Aorta (tissue), 5 donors: ENCODE results near the gene DDX50. TPM values are rescaled to one million over a fixed set of nuclear protein-coding genes. Genes with fewer than 3 reads are reported as not detected.
"Not testable (repeated sequence)": the region's sequence is repeated elsewhere in the genome, so short reads cannot be mapped to it uniquely, and the experiment has no call there.

Experiments
- ATAC-seq: fragments of 200-7000 bp; cut with Tn5 transposase; one replicate; pipeline ENCODE4 v1.9.1; 2022; ENCODE audit warnings: moderate library complexity; ENCODE audit not compliant: low FRiP score
- DNase-seq, 2 donors: peaks; one replicate each; pipeline ENCODE4 v3.0.0-alpha.2; 2020
- H3K27ac ChIP-seq, 2 donors: one replicate each; pipeline ENCODE4 v1.5.1; 2013; ENCODE audit warnings: low read length in 2 of 2, mild to moderate bottlenecking in 2 of 2, moderate library complexity in 2 of 2, control low read depth in 1 of 2, inconsistent platforms in 1 of 2, low read depth in 1 of 2
- H3K27me3 ChIP-seq, 2 donors: one replicate each; pipeline ENCODE4 v1.6.1; 2013; ENCODE audit warnings: control low read depth in 1 of 2, low read length in 1 of 2, mild to moderate bottlenecking in 1 of 2, moderate library complexity in 1 of 2; ENCODE audit not compliant: insufficient read depth in 2 of 2, control insufficient read depth in 1 of 2
- H3K36me3 ChIP-seq, 2 donors: one replicate each; pipeline ENCODE4 v1.6.1; 2013; ENCODE audit warnings: control low read depth in 1 of 2, low read length in 1 of 2, mild to moderate bottlenecking in 1 of 2; ENCODE audit not compliant: insufficient read depth in 2 of 2, control insufficient read depth in 1 of 2
- H3K4me1 ChIP-seq, 2 donors: one replicate each; pipeline ENCODE4 v1.6.1; 2013; ENCODE audit warnings: low read length in 2 of 2, control low read depth in 1 of 2, mild to moderate bottlenecking in 1 of 2, moderate library complexity in 1 of 2; ENCODE audit not compliant: insufficient read depth in 2 of 2, control insufficient read depth in 1 of 2
- H3K4me3 ChIP-seq, 2 donors: one replicate each; pipeline ENCODE4 v1.5.1; 2013; ENCODE audit warnings: low read length in 2 of 2, control low read depth in 1 of 2, mild to moderate bottlenecking in 1 of 2
- H3K9me3 ChIP-seq: one replicate; pipeline ENCODE4 v1.6.1; 2013; ENCODE audit warnings: mild to moderate bottlenecking, low read length; ENCODE audit not compliant: control insufficient read depth
- WGBS, 2 donors: extraction: QIAGEN DNeasy Blood & Tissue Kit; methylation state at CpG; one replicate each; pipeline ENCODE4 v1.1.7; 2013; 5-methylcytosine and 5-hydroxymethylcytosine counted together
- intact Hi-C, 2 donors: fragments of 100-400 bp; cut with DNase I; formaldehyde crosslinking; loops; one replicate each; pipeline versions ENCODE4 v1.14.2 to v1.15.0; 2022
- long read RNA-seq, 2 donors: library from polyadenylated mRNA; unstranded; transcript quantifications; one replicate each; pipeline ENCODE4 v2.0.0, GENCODE V29; 2020 to 2021
- polyA plus RNA-seq, 2 donors: library from polyadenylated mRNA; stranded (reverse); fragments of 200-250 nt; gene quantifications; one replicate each; pipeline ENCODE4 v1.2.3, GENCODE V29; 2013
- total RNA-seq, 2 donors: library from RNA; stranded (reverse); fragmentation: NEBNext Ultra II Directional; extraction: Animal tissue kit (Norgen Biotek cat#: 25700); gene quantifications; one replicate each; pipeline ENCODE4 v1.2.1, GENCODE V29; 2021
- donor health status: healthy with polysubstance abuse.
- donor health status: Bipolar disorder and iron deficiency.
- donor health status: DM: no; HTN: no; CAD: no.
- donor health status: DM: no; HTN: no; CAD: no.
- donor health status: DM: yes; HTN: yes; CAD: no.

Gene DDX50, protein sequence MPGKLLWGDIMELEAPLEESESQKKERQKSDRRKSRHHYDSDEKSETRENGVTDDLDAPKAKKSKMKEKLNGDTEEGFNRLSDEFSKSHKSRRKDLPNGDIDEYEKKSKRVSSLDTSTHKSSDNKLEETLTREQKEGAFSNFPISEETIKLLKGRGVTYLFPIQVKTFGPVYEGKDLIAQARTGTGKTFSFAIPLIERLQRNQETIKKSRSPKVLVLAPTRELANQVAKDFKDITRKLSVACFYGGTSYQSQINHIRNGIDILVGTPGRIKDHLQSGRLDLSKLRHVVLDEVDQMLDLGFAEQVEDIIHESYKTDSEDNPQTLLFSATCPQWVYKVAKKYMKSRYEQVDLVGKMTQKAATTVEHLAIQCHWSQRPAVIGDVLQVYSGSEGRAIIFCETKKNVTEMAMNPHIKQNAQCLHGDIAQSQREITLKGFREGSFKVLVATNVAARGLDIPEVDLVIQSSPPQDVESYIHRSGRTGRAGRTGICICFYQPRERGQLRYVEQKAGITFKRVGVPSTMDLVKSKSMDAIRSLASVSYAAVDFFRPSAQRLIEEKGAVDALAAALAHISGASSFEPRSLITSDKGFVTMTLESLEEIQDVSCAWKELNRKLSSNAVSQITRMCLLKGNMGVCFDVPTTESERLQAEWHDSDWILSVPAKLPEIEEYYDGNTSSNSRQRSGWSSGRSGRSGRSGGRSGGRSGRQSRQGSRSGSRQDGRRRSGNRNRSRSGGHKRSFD
- total RNA-seq (10 to 100 TPM; 32.0 to 36.5 TPM), polyA plus RNA-seq (10 to 100 TPM; 34.0 to 39.8 TPM)
- long read RNA-seq, donor 1, transcript DDX50-201 (15 exons, 2,538 nt) = major isoform, 42 of 69 reads
- long read RNA-seq, donor 1, partial matches to known transcripts = 8 of 69 reads
- long read RNA-seq, donor 1, other reads (novel, unspliced or antisense) = 19 of 69 reads
- long read RNA-seq, donor 2, transcript DDX50-201 (15 exons, 2,538 nt) = major isoform, 17 of 27 reads
- long read RNA-seq, donor 2, partial matches to known transcripts = 3 of 27 reads
- long read RNA-seq, donor 2, other reads (novel, unspliced or antisense) = 7 of 27 reads

DNA sequence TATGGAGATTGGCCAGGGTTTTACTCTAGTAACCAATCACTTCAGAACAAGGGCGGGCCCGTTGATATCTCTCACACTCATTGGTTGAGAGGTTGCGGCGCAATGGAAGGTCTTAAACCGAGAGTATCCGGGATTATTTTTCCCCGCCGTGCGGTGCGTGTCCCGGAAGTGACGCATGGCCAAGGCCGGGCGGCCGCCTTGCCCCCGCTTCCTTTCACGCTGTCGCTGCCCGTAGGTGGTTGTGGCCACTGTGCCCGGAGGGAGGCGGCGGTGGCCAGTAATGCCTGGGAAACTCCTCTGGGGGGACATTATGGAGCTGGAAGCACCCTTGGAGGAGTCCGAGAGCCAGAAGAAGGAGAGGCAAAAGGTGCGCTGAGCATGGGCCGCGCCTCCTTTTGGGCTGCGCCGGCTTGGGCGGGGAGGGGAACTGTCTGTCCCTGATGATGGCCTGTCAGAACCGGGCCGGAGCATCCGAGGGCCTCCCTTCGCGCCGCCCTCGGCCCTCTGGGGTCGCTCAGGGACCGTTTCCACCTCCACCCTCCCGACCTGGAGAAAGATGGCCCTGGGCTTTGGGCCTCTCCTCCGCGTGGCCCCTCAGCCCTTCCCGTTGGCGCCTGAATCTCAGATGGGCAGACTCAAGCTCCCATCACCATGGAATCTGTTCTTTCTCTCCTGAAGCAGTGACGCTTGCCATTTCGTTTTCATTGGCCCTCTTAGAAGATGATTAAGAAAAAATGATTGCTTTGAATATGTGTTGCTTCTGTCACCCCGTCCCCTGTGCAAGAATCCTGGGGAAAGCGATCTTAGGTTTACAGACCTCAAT is at the start of gene DDX50:
DDX50 (plus strand) TSS at position 211 of the 823 bp plus-strand sequence; CDS start at position 281, 70 bp downstream.
- Histone ChIP-seq H3K36me3 (no peaks in the 10 kb centered on the region), H3K4me1 (no peaks in the 10 kb centered on the region), H3K9me3 (no peaks in the 10 kb centered on the region), H3K4me3 (peak within 1 kb of the TSS; percentile 44 to 60), H3K27ac (peak within 1 kb of the TSS; percentile 70 to 84), H3K27me3 (no peaks in the 10 kb centered on the region)
- peak; percentile 98 for DNase-seq
- peak; percentile 99 for ATAC-seq
- WGBS, 2 donors = 0 to 1% methylated on average over 47 of the region's 47 CpGs
- intact Hi-C loops = loop anchor here in 1 of 2 donors (2.0 kb wide), 1 partner anchor 569 kb away; the partner anchor contains the start of genes HNRNPH3 and PBLD

DNA sequence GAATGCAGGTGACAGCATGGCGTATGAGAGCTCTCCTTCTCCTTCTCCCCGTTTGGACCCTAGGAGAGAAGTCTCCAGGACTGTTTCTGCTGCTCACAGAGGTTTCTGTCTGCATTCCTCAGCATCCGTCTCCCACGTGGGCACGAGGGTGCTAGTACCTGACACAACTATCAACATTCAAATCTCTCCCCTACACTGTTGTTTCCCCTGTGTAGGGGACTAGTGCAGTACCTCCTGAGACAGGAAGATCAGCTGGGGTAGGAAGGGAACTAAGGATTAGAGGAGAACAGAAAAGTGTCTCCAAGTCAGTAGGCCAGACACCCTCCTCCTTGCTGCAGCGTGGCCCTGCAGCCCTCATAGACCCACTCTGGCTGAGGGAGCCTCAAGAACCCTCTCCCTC is 44.8 kb upstream of the DDX50 start:
- no peaks in the 10 kb centered on the region for H3K27me3 ChIP-seq
- H3K4me1 ChIP-seq = no peaks in the 10 kb centered on the region
- H3K27ac ChIP-seq = no peak overlapping the region
- no peak overlapping the region for H3K4me3 ChIP-seq
- no peak for ATAC-seq
- intact Hi-C loops = no loop called here
- no peak for DNase-seq
- 60 to 61% methylated on average over 6 of the region's 6 CpGs for WGBS, 2 donors
- H3K36me3 ChIP-seq = no peaks in the 10 kb centered on the region
- H3K9me3 ChIP-seq = peaks cover 1% of the 10 kb centered on the region

DNA sequence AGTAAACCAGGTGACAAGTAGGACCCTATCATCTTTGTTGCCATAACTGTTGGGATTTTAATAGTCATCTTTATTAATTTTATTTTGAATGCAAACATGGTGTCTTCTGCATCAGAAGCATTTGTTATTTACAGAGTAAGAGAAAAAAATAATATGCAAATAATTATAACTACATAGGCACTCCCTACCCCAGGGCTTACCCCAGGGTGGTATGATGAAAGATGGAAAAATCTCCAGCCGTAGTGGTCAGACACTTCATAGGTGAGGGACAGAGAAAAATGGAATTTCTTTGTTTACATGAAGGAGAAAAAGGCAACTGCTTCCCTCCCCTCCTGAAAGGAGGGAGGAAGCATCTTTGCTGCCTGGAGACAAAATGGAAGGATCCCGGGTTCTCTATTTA is 44.1 kb upstream of the DDX50 start:
- H3K36me3 ChIP-seq = no peaks in the 10 kb centered on the region
- intact Hi-C loops = no loop called here
- no peaks in the 10 kb centered on the region for H3K4me1 ChIP-seq
- ATAC-seq (no peak), DNase-seq (no peak)
- WGBS, 2 donors = 65 to 83% methylated on average over 2 of the region's 2 CpGs
- no peak overlapping the region for H3K4me3 ChIP-seq
- peaks cover 1% of the 10 kb centered on the region for H3K9me3 ChIP-seq
- H3K27me3 ChIP-seq = no peaks in the 10 kb centered on the region
- no peak overlapping the region for H3K27ac ChIP-seq

DNA sequence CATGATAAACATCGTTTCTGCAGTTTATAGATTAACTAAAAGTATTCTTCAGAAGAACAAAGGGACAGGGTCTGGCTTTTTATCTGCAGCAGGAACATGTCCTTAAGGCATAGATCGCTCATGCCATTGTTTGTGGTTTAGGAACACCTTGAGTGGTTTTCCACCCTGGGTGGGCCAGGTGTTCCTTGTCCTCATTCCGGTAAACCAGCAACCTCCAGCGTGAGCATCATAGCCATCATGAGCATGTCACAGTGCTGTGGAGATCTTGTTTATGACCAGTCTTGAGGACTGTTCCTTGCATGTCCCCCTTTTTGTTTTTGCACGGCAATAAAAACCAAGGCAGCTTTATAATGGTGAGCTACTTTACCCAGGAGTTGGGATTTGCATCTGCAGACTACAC is 39.9 kb upstream of the DDX50 start:
- Histone ChIP-seq H3K4me3 (no peak overlapping the region), H3K4me1 (no peaks in the 10 kb centered on the region), H3K9me3 (peaks cover 1% of the 10 kb centered on the region), H3K36me3 (no peaks in the 10 kb centered on the region), H3K27me3 (no peaks in the 10 kb centered on the region), H3K27ac (no peak overlapping the region)
- intact Hi-C loops = no loop called here
- 94 to 96% methylated on average over 5 of the region's 5 CpGs for WGBS, 2 donors
- DNase-seq (no peak), ATAC-seq (no peak)

DNA sequence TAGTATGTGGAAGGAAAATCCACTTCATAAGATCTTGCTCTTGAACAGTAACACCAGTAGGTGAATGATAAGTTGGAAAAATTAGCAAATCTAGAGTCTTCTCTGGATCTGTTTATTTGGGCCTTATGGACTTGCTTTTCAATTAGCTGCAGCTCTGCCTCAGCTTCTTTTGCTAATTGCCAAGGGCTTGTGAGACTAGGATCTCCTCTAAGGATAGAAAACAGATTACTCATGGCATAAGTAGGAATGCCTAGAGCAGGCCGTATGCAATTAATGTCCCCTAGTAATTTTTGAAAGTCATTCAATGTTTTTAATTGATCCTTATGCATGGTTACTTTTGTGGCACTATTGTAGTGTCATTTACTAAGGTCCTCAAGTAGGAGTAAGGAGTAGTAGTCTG is 36.5 kb upstream of the DDX50 start:
- WGBS, 2 donors = 95 to 97% methylated on average over 1 of the region's 1 CpG
- intact Hi-C loops = no loop called here

DNA sequence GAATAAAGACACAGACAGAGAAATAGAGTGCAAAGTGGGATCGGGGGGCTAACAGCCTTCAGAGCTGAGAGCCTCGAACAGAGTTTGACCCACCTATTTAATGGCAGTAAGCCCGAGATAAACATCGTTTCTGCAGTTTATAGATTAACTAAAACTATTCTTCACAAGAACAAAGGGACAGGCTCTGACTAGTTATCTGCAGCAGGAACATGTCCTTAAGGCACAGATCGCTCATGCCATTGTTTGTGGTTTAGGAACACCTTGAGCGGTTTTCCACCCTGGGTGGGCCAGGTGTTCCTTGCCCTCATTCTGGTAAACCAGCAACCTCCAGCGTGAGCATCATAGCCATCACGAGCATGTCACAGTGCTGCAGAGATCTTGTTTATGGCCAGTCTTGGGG is 32.9 kb upstream of the DDX50 start:
- not testable (repeated sequence) for DNase-seq, ATAC-seq

More for the DNA sequence above, 36.5 kb upstream of the DDX50 start:
- Histone ChIP-seq H3K27ac (no peak overlapping the region), H3K27me3 (no peaks in the 10 kb centered on the region), H3K4me1 (no peaks in the 10 kb centered on the region), H3K4me3 (no peak overlapping the region), H3K9me3 (peaks cover 1% of the 10 kb centered on the region), H3K36me3 (no peaks in the 10 kb centered on the region)
- ATAC-seq (no peak), DNase-seq (no peak)

DNA sequence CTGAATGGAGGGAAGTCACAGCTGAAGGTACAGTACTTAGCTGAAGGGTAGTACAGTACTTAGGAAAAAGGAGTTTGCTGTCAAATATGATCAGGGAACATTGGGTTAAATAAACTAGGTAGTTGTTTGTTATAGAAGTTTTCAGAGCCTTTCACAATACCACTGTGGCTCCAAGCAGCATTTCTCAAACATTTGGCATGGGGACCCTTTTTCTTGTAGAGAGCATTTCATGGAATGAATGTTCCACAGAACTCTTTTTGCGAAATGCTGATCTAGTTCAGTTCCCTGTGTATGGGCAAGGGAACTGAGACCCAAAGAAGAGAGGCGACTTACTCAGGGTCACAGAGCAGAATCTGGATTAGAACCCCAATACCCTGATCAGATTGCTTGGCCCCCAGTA is 31.5 kb upstream of the DDX50 start:
- Histone ChIP-seq H3K4me3 (no peak overlapping the region), H3K36me3 (no peaks in the 10 kb centered on the region), H3K27ac (no peak overlapping the region), H3K4me1 (peaks cover 0 to 4% of the 10 kb centered on the region in 2 donors), H3K27me3 (no peaks in the 10 kb centered on the region), H3K9me3 (no peaks in the 10 kb centered on the region)
- ATAC-seq (no peak), DNase-seq (no peak)
- intact Hi-C loops = no loop called here
- WGBS, 2 donors = 63 to 70% methylated on average over 2 of the region's 2 CpGs

More for the DNA sequence above, 32.9 kb upstream of the DDX50 start:
- H3K4me1 ChIP-seq, H3K4me3 ChIP-seq, H3K36me3 ChIP-seq, intact Hi-C loops, H3K9me3 ChIP-seq, H3K27me3 ChIP-seq, H3K27ac ChIP-seq: not testable (repeated sequence)
- 95 to 96% methylated on average over 8 of the region's 8 CpGs for WGBS, 2 donors

DNA sequence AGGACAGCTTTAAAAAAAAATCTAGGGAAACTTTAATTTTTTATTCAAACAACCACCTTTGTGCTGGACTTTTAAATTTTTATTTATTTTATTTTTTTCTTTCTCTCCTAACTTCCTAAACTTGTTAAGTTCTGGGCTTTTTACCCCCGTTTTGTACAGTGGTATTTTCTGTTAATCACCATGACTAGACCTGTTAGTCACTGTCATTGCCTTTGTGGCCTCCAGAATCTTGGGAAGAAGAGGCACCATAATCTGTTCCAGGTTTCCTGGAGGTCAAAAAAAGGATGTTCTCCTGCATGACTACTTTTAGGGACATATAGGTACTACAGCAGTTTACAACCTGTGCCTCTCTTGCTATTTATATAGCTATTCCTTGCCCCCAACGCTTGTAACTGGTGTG is 31.1 kb upstream of the DDX50 start:
- Histone ChIP-seq H3K4me3 (no peak overlapping the region), H3K36me3 (no peaks in the 10 kb centered on the region), H3K4me1 (peaks cover 0 to 4% of the 10 kb centered on the region in 2 donors), H3K9me3 (no peaks in the 10 kb centered on the region), H3K27ac (no peak overlapping the region), H3K27me3 (no peaks in the 10 kb centered on the region)
- DNase-seq (no peak), ATAC-seq (no peak)
- intact Hi-C loops = no loop called here
- WGBS, 2 donors = 85 to 86% methylated on average over 2 of the region's 2 CpGs
